ENCODE results near the gene DPF3.

DNA sequence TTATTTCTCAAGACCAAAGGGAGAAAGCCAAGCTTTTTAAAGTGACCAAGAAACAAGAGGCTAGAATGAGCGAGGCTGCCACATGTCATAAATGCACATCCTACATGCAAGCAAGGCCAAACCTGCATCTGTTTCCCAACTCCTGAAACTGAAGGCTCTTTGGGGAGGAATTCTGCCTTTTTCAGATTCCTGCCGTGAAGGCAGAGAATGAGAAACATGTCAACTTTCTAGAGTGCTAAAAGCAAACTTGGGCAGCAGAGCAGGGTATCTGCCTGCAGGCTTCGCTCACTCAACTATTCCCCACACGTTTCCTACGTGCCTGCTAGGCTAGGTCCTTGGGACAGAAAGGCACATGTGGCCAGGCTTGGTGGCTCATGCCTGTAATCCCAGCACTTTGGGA is 15.2 kb downstream of the DPF3 start:
- TF ChIP-seq SREBF2 (IDR thresholded peaks at IDR 0.05) = no peak
- TF ChIP-seq POLR2A (IDR thresholded peaks at IDR 0.05; ENCODE audit: low read length) = no peak
- no peak for TF ChIP-seq RAD21 (conservative IDR thresholded peaks at IDR 0.05 in 1 of 2, IDR thresholded peaks at IDR 0.05 in 1 of 2)
- TF ChIP-seq ESRRA (IDR thresholded peaks at IDR 0.05; ENCODE audit: borderline replicate concordance, low read length) = no peak
- TF ChIP-seq, protein P1, sequence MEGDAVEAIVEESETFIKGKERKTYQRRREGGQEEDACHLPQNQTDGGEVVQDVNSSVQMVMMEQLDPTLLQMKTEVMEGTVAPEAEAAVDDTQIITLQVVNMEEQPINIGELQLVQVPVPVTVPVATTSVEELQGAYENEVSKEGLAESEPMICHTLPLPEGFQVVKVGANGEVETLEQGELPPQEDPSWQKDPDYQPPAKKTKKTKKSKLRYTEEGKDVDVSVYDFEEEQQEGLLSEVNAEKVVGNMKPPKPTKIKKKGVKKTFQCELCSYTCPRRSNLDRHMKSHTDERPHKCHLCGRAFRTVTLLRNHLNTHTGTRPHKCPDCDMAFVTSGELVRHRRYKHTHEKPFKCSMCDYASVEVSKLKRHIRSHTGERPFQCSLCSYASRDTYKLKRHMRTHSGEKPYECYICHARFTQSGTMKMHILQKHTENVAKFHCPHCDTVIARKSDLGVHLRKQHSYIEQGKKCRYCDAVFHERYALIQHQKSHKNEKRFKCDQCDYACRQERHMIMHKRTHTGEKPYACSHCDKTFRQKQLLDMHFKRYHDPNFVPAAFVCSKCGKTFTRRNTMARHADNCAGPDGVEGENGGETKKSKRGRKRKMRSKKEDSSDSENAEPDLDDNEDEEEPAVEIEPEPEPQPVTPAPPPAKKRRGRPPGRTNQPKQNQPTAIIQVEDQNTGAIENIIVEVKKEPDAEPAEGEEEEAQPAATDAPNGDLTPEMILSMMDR (IDR thresholded peaks at IDR 0.05) = no peak
- TF ChIP-seq E2F6 (IDR thresholded peaks at IDR 0.05; ENCODE audit: borderline replicate concordance, low read depth) = no peak
- TF ChIP-seq POLR2AphosphoS2 (conservative IDR thresholded peaks at IDR 0.05; ENCODE audit: low read length) = no peak
- TF ChIP-seq, protein P2, sequence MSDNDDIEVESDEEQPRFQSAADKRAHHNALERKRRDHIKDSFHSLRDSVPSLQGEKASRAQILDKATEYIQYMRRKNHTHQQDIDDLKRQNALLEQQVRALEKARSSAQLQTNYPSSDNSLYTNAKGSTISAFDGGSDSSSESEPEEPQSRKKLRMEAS (IDR thresholded peaks at IDR 0.05) = no peak
- TF ChIP-seq ELK1 (IDR thresholded peaks at IDR 0.05; ENCODE audit: low read depth, low read length) = no peak
- no peak for TF ChIP-seq CBX2 (IDR thresholded peaks at IDR 0.05; ENCODE audit: borderline replicate concordance, low read depth)
- no peak for TF ChIP-seq PHF8 (IDR thresholded peaks at IDR 0.05; ENCODE audit: borderline replicate concordance, low read depth)

Measured in A549 (cell line).